Neural cell (in vitro differentiated cells): ENCODE measurements around the gene LUM. TPM values are rescaled to one million over a fixed set of nuclear protein-coding genes. Genes with fewer than 3 reads are reported as not detected.
"Not testable (repeated sequence)": the region's sequence is repeated elsewhere in the genome, so short reads cannot be mapped to it uniquely, and the experiment has no call there.

Experiments used
- H2AFZ ChIP-seq: fragments of 200-600, 300-800 bp; sonication (generic), shearing (Covaris generic); 2 replicates; pipeline ENCODE4 v1.6.0; 2014; ENCODE audit warnings: low read depth, mild to moderate bottlenecking, antibody characterized with exemption, low read length, moderate library complexity
- H3F3A ChIP-seq: fragments of 200-600 bp; shearing (Covaris generic); 2 replicates; pipeline ENCODE4 v1.6.1; 2016; ENCODE audit warnings: mild to moderate bottlenecking, moderate library complexity, mixed read lengths, antibody characterized with exemption, low read length; ENCODE audit not compliant: insufficient read depth, poor library complexity, severe bottlenecking
- H3K27ac ChIP-seq: fragments of 200-600, 300-800 bp; sonication (generic), shearing (Covaris generic); 2 replicates; pipeline ENCODE4 v1.5.1; 2014; ENCODE audit warnings: mild to moderate bottlenecking, low read length, moderate library complexity
- H3K27me3 ChIP-seq: fragments of 300-800, 200-600 bp; sonication (generic), shearing (Covaris generic); 2 replicates; pipeline ENCODE4 v1.6.0; 2014; ENCODE audit warnings: mild to moderate bottlenecking, low read depth, low read length, moderate library complexity; ENCODE audit not compliant: insufficient read depth
- H3K36me3 ChIP-seq: fragments of 300-800, 200-600 bp; sonication (generic), shearing (Covaris generic); 2 replicates; pipeline ENCODE4 v1.5.1; 2014; ENCODE audit warnings: mild to moderate bottlenecking, antibody characterized with exemption, low read length, moderate library complexity; ENCODE audit not compliant: insufficient read depth
- H3K4me2 ChIP-seq: fragments of 300-800, 200-600 bp; sonication (generic), shearing (Covaris generic); 2 replicates; pipeline ENCODE4 v1.6.0; 2014; ENCODE audit warnings: mild to moderate bottlenecking, low read length
- H3K4me3 ChIP-seq: fragments of 300-800, 200-600 bp; sonication (generic), shearing (Covaris generic); 2 replicates; pipeline ENCODE4 v1.5.1; 2014; ENCODE audit warnings: mild to moderate bottlenecking, low read length, moderate library complexity
- H3K79me2 ChIP-seq: fragments of 200-600 bp; shearing (Covaris generic); replicated peaks from 2 replicates; pipeline ENCODE4 v1.6.0; 2014; ENCODE audit warnings: mild to moderate bottlenecking, low read length, moderate library complexity; ENCODE audit not compliant: insufficient read depth
- H3K9ac ChIP-seq: fragments of 300-800, 200-600 bp; sonication (generic), shearing (Covaris generic); 2 replicates; pipeline ENCODE4 v1.6.1; 2016; ENCODE audit warnings: mild to moderate bottlenecking, low read length, mixed read lengths
- H3K9me2 ChIP-seq: fragments of 200-600 bp; shearing (Covaris generic); 2 replicates; pipeline ENCODE4 v1.6.1; 2016; ENCODE audit warnings: mild to moderate bottlenecking, low read length, mixed read lengths; ENCODE audit not compliant: insufficient read depth
- H3K9me3 ChIP-seq: fragments of 200-600, 300-800 bp; sonication (generic), shearing (Covaris generic); 2 replicates; pipeline ENCODE4 v1.6.1; 2016; ENCODE audit warnings: mild to moderate bottlenecking, mixed run types, low read length, moderate library complexity, mixed read lengths
- H4K20me1 ChIP-seq: fragments of 200-600 bp; shearing (Covaris generic); 2 replicates; pipeline ENCODE4 v1.6.1; 2016; ENCODE audit warnings: mild to moderate bottlenecking, mixed run types; ENCODE audit not compliant: insufficient read depth
- CTCF ChIP-seq: fragments of 450-650 bp; IDR thresholded peaks from 2 replicates; pipeline ENCODE4 v1.5.1; 2014; ENCODE audit warnings: antibody characterized with exemption, mild to moderate bottlenecking, moderate library complexity; ENCODE audit not compliant: poor library complexity, severe bottlenecking
- EP300 ChIP-seq: fragments of 450-650 bp; conservative IDR thresholded peaks from 2 replicates; pipeline ENCODE4 v1.6.1; 2014; ENCODE audit warnings: antibody characterized with exemption, mild to moderate bottlenecking, moderate library complexity; ENCODE audit not compliant: poor library complexity, severe bottlenecking
- EZH2 ChIP-seq: fragments of 200-600, 300-800 bp; shearing (Covaris generic), sonication (generic); IDR thresholded peaks from 2 replicates; pipeline ENCODE4 v1.6.1; 2014; ENCODE audit warnings: antibody characterized with exemption, low read length, borderline replicate concordance, mild to moderate bottlenecking; ENCODE audit not compliant: insufficient read depth, poor library complexity, severe bottlenecking
- MXI1 ChIP-seq: fragments of 450-650 bp; conservative IDR thresholded peaks from 2 replicates; pipeline ENCODE4 v1.6.1; 2014; ENCODE audit warnings: antibody characterized with exemption, mild to moderate bottlenecking; ENCODE audit not compliant: poor library complexity, severe bottlenecking
- POLR2AphosphoS5 ChIP-seq: IDR thresholded peaks from 2 replicates; pipeline ENCODE4 v1.6.1; 2012
- RAD21 ChIP-seq: fragments of 450-650 bp; conservative IDR thresholded peaks from 2 replicates; pipeline ENCODE4 v1.6.1; 2014; ENCODE audit warnings: antibody characterized with exemption, mild to moderate bottlenecking, moderate library complexity
- REST ChIP-seq: IDR thresholded peaks from 2 replicates; pipeline ENCODE4 v1.6.1; 2012; ENCODE audit warnings: borderline replicate concordance
- SMC3 ChIP-seq: fragments of 450-650 bp; conservative IDR thresholded peaks from 2 replicates; pipeline ENCODE4 v1.6.1; 2014; ENCODE audit warnings: antibody characterized with exemption, mild to moderate bottlenecking, moderate library complexity; ENCODE audit not compliant: poor library complexity
- TAF1 ChIP-seq: IDR thresholded peaks from 2 replicates; pipeline ENCODE4 v1.6.1; 2012; ENCODE audit warnings: low read depth
- polyA plus RNA-seq: library from polyadenylated mRNA; depleted of rRNA; stranded (reverse); fragments of >200 nt; gene quantifications from 2 replicates; pipeline ENCODE4 v1.2.3, GENCODE V29; 2014

LUM gene
- polyA plus RNA-seq, 1 donor from 2014 or later, result 0.89 TPM

GRCh38 chr12:91093341-91093740, 18.0 kb downstream of the LUM start:
- Histone ChIP-seq H3K9me2 (no peaks in the 10 kb centered on the region), H3F3A (no peaks in the 10 kb centered on the region), H3K4me3 (no peak overlapping the region), H2AFZ (no peak overlapping the region), H3K9me3 (peaks cover 3% of the 10 kb centered on the region), H4K20me1 (no peaks in the 10 kb centered on the region), H3K36me3 (no peaks in the 10 kb centered on the region), H3K79me2 (no peaks in the 10 kb centered on the region), H3K27me3 (no peaks in the 10 kb centered on the region), H3K4me2 (no peak overlapping the region), H3K9ac (no peak overlapping the region), H3K27ac (no peak overlapping the region)
- TF ChIP-seq MXI1 (no peak), REST (no peak), EP300 (no peak), EZH2 (no peak), RAD21 (no peak), TAF1 (no peak), POLR2AphosphoS5 (no peak), CTCF (no peak), SMC3 (no peak)

- Histone ChIP-seq H3K79me2 (no peaks in the 10 kb centered on the region), H3K9me2 (no peaks in the 10 kb centered on the region), H4K20me1 (no peaks in the 10 kb centered on the region), H3K9me3 (peaks cover 3% of the 10 kb centered on the region), H3K27me3 (no peaks in the 10 kb centered on the region), H3K27ac (no peak overlapping the region), H3K9ac (no peak overlapping the region), H3K4me2 (no peak overlapping the region), H3F3A (no peaks in the 10 kb centered on the region), H3K4me3 (no peak overlapping the region), H3K36me3 (no peaks in the 10 kb centered on the region), H2AFZ (no peak overlapping the region)
- TF ChIP-seq CTCF, result no peak
- TF ChIP-seq MXI1, result no peak
- TF ChIP-seq RAD21, result no peak
- no peak for TF ChIP-seq REST
- TF ChIP-seq SMC3, result no peak
- no peak for TF ChIP-seq TAF1
- no peak for TF ChIP-seq EP300
- no peak for TF ChIP-seq POLR2AphosphoS5
- TF ChIP-seq EZH2, result no peak
These were observed 19.2 kb downstream of the LUM start for GRCh38 chr12:91091916-91092715.

- not testable (repeated sequence) for H2AFZ ChIP-seq, H3K79me2 ChIP-seq, H3F3A ChIP-seq, H3K27me3 ChIP-seq, H3K4me2 ChIP-seq, H3K9ac ChIP-seq, H3K27ac ChIP-seq, H3K36me3 ChIP-seq, H3K9me3 ChIP-seq, H3K4me3 ChIP-seq, H4K20me1 ChIP-seq, H3K9me2 ChIP-seq
These were observed 21.3 kb downstream of the LUM start for GRCh38 chr12:91089953-91090352.
